ENCODE measurements around the gene SULF2. TPM values are rescaled to one million over a fixed set of nuclear protein-coding genes. Genes with fewer than 3 reads are reported as not detected.
A peak's percentile ranks its signal among the peaks of the same experiment; 100 is the strongest.

The SULF2 gene
- total and polyA plus RNA-seq, 2 experiments from 2014 or later: 49.0 to 66.6 TPM

DNA sequence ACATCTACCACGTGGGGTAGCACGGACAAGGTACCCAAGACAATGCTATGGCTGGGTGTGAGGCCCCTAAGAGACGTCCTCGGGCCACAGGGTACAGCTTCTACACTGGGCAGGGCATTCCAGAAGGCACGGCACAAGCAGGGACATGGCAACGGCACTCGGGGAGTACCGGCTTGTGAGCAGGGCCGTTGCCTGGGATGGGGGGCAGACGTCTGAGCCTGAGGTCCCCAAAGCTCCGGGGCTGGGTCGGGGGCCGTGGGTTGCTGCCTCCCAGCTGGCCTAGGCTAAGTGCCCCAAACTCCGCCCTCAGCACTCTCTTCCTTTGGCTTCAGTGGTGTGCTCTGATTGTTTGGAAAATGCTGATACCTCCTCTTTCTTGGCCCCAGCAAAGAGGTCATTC lies 110.6 kb downstream of the SULF2 start:
- no peaks in the 10 kb centered on the region for H4K20me1 ChIP-seq (ENCODE audit: insufficient read depth, poor library complexity, severe bottlenecking)
- no peak for DNase-seq (ENCODE audit: low spot score)
- no peaks in the 10 kb centered on the region for H3K36me3 ChIP-seq (replicated peaks; ENCODE audit: insufficient read depth, low read depth)
- no peaks in the 10 kb centered on the region for H3K27me3 ChIP-seq
- TF ChIP-seq, protein P1, sequence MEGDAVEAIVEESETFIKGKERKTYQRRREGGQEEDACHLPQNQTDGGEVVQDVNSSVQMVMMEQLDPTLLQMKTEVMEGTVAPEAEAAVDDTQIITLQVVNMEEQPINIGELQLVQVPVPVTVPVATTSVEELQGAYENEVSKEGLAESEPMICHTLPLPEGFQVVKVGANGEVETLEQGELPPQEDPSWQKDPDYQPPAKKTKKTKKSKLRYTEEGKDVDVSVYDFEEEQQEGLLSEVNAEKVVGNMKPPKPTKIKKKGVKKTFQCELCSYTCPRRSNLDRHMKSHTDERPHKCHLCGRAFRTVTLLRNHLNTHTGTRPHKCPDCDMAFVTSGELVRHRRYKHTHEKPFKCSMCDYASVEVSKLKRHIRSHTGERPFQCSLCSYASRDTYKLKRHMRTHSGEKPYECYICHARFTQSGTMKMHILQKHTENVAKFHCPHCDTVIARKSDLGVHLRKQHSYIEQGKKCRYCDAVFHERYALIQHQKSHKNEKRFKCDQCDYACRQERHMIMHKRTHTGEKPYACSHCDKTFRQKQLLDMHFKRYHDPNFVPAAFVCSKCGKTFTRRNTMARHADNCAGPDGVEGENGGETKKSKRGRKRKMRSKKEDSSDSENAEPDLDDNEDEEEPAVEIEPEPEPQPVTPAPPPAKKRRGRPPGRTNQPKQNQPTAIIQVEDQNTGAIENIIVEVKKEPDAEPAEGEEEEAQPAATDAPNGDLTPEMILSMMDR (IDR thresholded peaks at IDR 0.05; ENCODE audit: poor library complexity): no peak
- TF ChIP-seq EZH2phosphoT487 (IDR thresholded peaks at IDR 0.05; ENCODE audit: low read depth, severe bottlenecking, unreplicated experiment): no peak
- no peak for TF ChIP-seq EZH2 (IDR thresholded peaks at IDR 0.05; ENCODE audit: borderline replicate concordance)
- no peak overlapping the region for H3K4me2 ChIP-seq
- no peak overlapping the region for H3K27ac ChIP-seq
- H3K9me3 ChIP-seq (ENCODE audit: low read depth): no peaks in the 10 kb centered on the region
- no peak overlapping the region for H3K4me3 ChIP-seq
- no peaks in the 10 kb centered on the region for H3K79me2 ChIP-seq
- WGBS (ENCODE audit: low lambda C conversion rate, missing lambda C conversion rate): 86% methylated on average over 11 of the region's 14 CpGs
- no peaks in the 10 kb centered on the region for H3K9me2 ChIP-seq (replicated peaks; ENCODE audit: insufficient read depth)
- H3K4me1 ChIP-seq (ENCODE audit: insufficient read depth): no peaks in the 10 kb centered on the region
- no peak overlapping the region for H2AFZ ChIP-seq

DNA sequence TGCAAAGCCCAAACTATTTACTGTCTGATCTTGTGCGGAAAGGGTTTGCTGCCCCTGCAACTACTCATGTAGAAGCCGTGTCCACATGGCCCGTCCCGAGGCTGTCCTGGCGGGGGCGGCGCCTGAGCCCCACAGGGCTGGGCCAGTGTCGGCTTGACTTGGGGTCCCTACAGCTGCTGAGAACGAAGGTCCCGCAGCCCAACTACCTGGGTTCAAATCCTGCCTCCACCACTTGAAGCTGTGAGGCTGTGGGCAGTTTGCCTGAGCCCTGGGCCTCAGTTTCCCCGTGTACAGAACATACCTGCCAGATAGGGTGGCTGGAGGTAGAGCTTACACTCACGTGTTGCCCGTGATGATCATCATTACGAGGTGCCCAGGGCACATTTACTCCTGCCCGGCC lies 111.1 kb downstream of the SULF2 start:
- Histone ChIP-seq H3K4me1 (ENCODE audit: insufficient read depth) (no peaks in the 10 kb centered on the region), H3K27ac (no peak overlapping the region), H3K9me3 (ENCODE audit: low read depth) (no peaks in the 10 kb centered on the region), H3K36me3 (replicated peaks; ENCODE audit: insufficient read depth, low read depth) (no peaks in the 10 kb centered on the region), H4K20me1 (ENCODE audit: insufficient read depth, poor library complexity, severe bottlenecking) (no peaks in the 10 kb centered on the region), H3K9me2 (replicated peaks; ENCODE audit: insufficient read depth) (no peaks in the 10 kb centered on the region), H2AFZ (no peak overlapping the region), H3K4me2 (no peak overlapping the region), H3K27me3 (no peaks in the 10 kb centered on the region), H3K79me2 (no peaks in the 10 kb centered on the region), H3K4me3 (no peak overlapping the region)
- DNase-seq (ENCODE audit: low spot score): peak; percentile 3
- TF ChIP-seq, protein P1 (IDR thresholded peaks at IDR 0.05; ENCODE audit: poor library complexity): no peak
- TF ChIP-seq EZH2 (IDR thresholded peaks at IDR 0.05; ENCODE audit: borderline replicate concordance) (no peak), EZH2phosphoT487 (IDR thresholded peaks at IDR 0.05; ENCODE audit: low read depth, severe bottlenecking, unreplicated experiment) (no peak)
- WGBS (ENCODE audit: low lambda C conversion rate, missing lambda C conversion rate): 95% methylated on average over 15 of the region's 15 CpGs

DNA sequence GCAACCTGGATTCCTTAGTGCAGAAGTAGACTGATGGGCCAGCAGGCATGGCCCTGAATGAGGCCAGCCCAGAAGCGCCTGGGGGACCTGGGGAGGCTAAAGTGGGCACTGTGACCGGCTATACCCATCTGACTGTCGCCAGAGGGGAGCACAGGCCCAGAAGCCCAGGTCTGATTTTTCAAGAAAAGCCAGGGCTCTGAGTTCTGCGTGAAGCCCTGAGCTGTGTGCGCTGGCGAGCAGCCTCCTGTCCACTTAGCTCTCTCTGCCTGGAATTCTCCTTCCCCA lies 111.7 kb downstream of the SULF2 start:
- 90% methylated on average over 6 of the region's 6 CpGs for WGBS (ENCODE audit: low lambda C conversion rate, missing lambda C conversion rate)
- no peaks in the 10 kb centered on the region for H3K9me3 ChIP-seq (ENCODE audit: low read depth)

More for the DNA sequence above, 111.7 kb downstream of the SULF2 start:
- no peaks in the 10 kb centered on the region for H4K20me1 ChIP-seq (ENCODE audit: insufficient read depth, poor library complexity, severe bottlenecking)
- H3K36me3 ChIP-seq (replicated peaks; ENCODE audit: insufficient read depth, low read depth): no peaks in the 10 kb centered on the region
- H3K27ac ChIP-seq: no peak overlapping the region
- H3K4me3 ChIP-seq: no peak overlapping the region
- no peaks in the 10 kb centered on the region for H3K9me2 ChIP-seq (replicated peaks; ENCODE audit: insufficient read depth)
- H3K4me1 ChIP-seq (ENCODE audit: insufficient read depth): no peaks in the 10 kb centered on the region
- no peaks in the 10 kb centered on the region for H3K79me2 ChIP-seq
- H3K27me3 ChIP-seq: no peaks in the 10 kb centered on the region
- no peak overlapping the region for H2AFZ ChIP-seq
- TF ChIP-seq, protein P1 (IDR thresholded peaks at IDR 0.05; ENCODE audit: poor library complexity): no peak
- TF ChIP-seq EZH2 (IDR thresholded peaks at IDR 0.05; ENCODE audit: borderline replicate concordance): no peak
- TF ChIP-seq EZH2phosphoT487 (IDR thresholded peaks at IDR 0.05; ENCODE audit: low read depth, severe bottlenecking, unreplicated experiment): no peak
- no peak for DNase-seq (ENCODE audit: low spot score)
- no peak overlapping the region for H3K4me2 ChIP-seq

Measured in hepatocyte (in vitro differentiated cells).